GM18502 (cell line): Measurements from ENCODE around the gene MARCHF6.

Experiments
- ATAC-seq: cut with Tn5 transposase; IDR thresholded peaks from one replicate; pipeline ENCODE4 v1.9.1; 2021; ENCODE audit warnings: mild to moderate bottlenecking; ENCODE audit not compliant: unreplicated experiment, poor library complexity

Gene MARCHF6, protein sequence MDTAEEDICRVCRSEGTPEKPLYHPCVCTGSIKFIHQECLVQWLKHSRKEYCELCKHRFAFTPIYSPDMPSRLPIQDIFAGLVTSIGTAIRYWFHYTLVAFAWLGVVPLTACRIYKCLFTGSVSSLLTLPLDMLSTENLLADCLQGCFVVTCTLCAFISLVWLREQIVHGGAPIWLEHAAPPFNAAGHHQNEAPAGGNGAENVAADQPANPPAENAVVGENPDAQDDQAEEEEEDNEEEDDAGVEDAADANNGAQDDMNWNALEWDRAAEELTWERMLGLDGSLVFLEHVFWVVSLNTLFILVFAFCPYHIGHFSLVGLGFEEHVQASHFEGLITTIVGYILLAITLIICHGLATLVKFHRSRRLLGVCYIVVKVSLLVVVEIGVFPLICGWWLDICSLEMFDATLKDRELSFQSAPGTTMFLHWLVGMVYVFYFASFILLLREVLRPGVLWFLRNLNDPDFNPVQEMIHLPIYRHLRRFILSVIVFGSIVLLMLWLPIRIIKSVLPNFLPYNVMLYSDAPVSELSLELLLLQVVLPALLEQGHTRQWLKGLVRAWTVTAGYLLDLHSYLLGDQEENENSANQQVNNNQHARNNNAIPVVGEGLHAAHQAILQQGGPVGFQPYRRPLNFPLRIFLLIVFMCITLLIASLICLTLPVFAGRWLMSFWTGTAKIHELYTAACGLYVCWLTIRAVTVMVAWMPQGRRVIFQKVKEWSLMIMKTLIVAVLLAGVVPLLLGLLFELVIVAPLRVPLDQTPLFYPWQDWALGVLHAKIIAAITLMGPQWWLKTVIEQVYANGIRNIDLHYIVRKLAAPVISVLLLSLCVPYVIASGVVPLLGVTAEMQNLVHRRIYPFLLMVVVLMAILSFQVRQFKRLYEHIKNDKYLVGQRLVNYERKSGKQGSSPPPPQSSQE

DNA sequence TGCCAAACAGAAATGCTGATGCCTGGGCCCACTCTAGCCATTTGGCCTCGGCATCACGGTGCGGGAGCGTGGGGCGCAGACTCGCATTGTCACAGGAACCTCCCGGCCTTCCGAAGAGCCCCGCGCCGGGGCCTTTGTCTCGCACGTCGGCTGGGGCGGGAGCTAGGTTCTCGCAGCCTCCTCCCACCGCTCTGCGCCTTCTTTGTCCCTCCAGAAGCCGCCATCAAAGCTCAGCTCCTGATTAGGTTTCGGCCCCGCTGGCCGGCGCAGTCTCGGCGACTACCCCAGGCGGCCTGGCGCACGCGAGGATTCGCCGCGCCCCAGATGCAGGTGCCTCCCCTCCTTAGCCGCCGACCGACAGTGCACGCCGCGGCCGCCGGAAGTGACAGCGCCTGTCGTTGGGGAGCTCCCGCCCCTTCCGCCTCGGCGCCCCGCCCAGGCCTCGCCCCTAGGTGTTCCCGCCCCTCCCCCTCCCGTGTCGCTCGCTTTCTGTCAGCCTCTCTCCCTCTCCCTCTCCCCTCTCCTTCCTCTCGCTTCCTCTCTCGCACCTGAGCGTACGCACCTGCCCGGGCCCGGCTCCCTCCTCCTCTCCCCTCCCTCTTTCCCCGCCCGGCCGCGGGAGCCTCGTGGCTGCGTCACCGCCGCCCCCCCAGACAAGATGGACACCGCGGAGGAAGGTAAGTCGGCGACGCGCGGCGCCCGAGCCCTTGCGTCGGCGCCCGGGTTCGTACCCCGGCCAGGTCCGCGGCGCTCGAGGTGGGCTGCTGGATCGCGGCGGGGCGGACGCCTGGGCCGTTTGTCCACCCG, at the start of gene MARCHF6:
MARCHF6 (plus strand) TSS at position 455 of the 807 bp plus-strand sequence; CDS start at position 659, 204 bp downstream.
- peak; percentile 85 for ATAC-seq

DNA sequence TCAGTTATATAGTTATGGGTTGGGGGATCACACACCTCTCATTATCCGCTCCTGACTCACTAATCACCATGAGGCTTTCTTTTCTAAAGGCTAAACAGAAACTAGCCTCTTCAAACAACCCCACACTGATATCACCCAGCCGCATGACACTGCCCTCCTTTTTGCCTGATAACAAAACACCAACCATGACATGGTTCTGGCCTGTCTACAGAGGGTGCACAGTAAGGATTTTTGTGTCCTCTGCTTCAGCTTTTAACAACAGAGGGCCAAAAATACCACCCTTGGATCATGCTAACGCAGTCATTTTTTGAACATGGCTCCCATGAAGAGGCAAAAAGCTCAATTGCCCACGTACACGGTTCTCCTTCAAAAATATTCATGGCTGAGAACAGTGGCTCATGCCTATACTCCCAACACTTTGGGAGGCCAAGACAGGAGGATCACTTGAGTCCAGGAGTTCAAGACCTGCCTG, 49.8 kb upstream of the MARCHF6 start:
- ATAC-seq, result no peak

DNA sequence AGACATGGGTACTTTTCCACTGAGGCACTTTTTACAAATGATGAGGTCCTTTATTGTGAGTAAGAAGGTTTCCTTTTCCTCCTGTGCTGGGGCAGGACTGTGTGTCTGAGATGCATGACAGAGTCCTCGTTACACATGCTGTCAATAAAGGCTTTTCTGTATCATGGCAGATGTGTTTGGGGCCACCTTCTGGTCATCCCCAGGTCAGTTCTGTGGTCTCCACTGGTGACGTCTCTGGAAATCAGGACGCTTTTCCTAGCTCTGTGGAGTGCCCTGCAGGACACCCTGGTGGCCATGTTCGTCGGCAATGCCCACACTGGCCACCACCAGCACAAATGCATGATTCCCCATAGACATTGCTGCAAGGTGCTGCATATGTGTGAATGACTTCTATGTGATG, 48.6 kb upstream of the MARCHF6 start:
- no peak for ATAC-seq

DNA sequence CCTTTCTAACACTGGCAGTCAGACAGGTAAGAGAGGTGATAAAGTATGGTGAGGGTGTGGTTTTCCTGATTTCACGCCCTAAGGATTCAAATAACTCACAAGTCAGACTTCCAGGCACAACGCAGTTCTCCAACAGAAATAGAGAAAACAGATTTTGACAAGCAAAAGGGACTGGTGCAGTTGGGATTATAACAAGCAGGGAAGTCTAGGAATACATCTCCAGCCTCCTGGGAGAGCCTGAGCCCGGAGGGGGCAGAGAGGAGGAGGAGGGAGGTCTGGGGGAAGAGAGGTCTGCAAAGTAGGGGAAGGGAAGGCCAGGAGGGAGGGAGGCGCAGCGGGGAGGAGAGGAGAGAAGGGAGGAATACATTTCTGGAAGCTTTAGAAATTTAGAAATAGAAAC, 47.4 kb upstream of the MARCHF6 start:
- ATAC-seq, result no peak

DNA sequence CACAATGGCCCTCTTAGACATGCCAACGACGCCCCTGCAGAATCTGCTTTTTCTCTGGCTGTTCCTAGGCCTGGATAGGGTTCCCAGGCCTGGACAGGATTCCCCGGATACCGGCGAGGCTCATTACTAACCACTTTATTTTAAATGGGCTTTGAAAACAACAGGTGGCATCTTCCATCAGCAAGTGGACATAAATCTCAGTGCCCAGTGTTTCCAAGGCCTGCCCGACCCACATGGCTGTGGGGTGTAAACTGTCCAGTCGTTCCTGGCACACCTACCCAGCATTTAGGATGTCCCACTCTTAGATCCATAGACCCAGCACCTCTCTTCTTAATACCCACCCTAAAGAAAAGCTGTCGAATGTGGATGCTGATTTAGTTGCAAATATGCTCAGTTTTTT, 46.7 kb upstream of the MARCHF6 start:
- ATAC-seq, result no peak

DNA sequence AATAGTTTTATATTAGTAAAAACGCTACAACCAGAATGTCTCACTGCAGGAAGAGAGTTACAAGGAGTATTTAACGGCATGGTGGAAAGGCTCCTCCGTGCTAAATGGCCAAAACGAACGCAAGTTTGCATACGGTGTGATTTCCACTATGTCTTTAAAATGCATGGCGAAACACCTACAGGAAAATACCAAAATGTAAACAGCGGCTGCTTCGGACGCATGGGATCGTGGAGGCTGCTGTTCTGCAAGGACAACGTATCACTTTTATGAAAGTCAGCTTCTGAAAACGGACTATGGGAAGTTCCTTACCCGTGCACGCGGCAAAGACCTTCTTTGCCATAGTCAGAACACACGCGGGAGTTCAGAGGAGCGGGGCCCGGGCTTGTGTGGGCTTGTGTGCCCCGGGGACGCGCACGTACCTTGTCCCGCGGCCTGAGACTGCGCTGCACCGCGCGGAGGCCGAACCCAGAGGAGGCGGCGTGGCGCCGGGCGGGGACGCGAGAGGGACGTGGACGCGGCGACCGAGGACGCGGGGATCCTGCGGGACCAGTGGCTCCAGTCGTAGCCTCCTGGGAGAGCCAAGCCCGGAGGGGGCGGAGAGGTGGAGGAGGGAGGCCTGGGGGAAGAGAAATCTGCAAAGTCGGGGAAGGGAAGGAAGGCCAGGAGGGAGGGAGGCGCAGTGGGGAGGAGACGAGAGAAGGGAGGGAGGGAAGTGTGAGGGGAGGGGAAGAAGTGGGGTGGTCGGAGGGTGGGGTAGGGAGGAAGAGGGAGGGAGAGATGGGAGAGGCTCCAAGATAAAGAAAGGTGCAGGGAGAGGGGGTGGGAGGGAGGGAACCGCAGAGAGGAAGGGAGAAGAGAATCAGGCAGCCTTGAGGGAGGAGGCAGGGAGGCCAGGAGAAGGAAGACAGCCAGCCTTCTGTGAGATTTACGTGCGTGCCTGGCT, 46.0 kb upstream of the MARCHF6 start, which contains the start of gene CMBL:
CMBL (minus strand) TSS at position 697 of the 943 bp plus-strand sequence. CDS start 17,140 bp downstream, outside the sequence.
- ATAC-seq, result peak; percentile 81

DNA sequence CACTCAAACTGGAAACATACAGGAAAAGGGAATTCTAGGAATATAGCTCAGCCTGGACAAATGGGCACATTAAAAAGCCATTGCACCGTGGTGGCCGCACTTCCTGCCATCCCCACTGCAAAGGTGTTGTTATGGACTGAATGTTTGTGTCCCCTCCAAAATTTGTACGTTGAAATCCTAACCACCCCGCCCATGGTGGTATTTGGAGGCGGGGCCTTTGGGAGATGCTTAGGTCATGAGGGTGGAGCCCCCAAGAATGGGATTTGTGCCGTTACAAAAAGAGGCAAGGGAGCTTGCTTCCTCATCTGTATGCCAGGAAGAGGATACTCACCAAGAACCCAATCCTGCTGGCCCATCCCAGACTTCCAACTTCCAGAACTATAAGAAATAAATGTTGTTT, 44.7 kb upstream of the MARCHF6 start:
- no peak for ATAC-seq

DNA sequence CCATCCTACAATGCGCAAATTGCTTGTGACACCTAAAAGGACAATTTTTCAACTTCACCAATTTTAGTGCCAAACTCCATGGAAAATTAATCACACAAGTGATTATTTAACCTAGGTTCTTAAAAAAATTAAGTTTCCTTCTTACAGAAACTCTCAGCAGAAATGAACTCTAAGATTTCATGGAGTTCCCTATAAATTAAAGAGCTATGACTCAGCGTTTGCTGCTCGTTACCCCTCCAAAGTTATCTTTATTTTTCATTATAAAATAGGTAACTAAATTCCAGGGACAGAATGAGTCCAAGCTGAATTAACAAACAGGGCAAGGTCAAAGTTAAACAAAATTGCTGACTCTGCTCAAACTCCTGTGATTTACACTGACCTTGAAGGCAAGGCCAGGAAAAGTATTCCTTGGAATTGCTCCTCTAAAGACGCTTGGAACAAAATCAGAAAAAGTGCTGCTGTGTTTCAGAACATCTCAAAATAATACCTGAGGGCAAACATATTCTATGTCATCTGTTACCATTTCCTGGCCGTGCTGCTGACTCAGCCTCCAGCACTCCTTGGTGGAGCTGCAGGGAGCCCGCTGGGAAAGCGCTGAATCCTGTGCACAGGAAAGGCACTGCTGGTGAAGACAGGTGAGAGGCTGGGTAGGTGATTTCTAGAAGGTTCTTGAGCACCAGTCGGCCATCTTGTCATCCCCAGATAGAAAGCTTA, 43.3 kb upstream of the MARCHF6 start:
- ATAC-seq, result no peak

DNA sequence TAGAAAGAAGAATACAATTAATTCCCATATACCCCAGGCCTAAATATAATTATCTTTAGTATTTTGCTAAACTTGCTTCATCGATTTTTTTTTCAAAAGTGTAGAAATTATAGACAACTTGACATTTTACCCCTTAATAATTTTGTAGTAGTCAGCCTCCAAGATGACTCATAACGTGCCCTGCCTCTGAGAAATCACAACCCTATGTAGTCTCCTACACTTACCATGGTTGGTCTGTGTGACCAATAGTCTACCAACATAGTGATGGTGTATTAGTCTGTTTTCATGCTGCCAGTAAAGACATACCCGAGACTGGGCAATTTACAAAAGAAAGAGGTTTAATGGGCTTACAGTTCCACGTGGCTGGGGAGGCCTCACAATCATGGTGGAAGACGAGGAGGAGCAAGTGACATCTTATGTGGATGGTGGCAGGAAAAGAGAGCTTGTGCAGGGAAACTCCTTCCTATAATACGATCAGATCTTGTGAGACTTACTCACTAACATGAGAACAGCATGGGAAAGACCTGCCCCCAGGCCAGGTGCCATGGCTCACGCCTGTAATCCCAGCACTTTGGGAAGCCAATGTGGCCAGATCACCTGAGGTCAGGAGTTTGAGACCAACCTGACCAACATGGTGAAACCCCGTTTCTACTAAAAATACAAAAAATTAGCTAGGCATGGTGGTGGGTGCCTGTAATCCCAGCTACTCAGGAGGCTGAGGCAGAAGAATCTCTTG, 42.5 kb upstream of the MARCHF6 start:
- ATAC-seq, result peak; percentile 84

DNA sequence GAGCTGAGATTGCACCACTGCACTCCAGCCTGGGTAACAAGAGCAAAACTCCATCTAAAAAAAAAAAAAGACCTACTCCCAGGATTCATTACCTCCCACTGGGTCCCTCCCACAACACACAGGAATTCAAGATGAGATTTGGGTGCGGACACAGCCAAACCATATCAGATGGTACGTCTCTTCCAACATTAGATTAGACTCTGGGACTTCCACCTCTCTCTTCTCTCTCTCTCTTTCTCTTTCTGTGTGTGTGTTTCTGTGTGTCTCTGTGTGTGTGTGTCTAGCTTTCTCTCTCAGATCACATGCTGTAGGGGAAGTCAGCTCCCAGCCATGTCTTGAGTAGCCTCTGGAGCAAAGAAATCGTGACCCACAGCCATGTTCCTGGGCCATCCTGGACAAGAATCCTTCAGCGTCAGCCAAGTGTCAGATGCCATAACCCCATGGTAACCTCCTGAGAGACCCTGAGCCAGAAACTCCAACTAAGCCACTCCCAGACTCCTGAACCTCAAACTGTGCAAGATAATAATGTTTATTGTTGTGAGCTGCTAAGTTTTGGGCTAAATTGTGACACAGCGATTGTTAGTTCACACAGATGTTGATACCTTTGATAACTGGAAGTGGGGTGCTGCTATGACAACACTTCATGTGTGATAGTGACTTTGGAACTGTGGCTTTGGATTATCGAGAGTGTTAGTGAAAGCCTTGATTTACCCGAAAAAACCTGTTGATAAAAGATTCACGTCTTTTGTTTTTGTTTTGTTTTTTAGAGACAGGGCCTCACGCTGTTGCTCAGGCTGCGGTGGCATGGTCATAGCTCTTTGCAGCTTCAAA, 41.7 kb upstream of the MARCHF6 start:
- ATAC-seq, result no peak

DNA sequence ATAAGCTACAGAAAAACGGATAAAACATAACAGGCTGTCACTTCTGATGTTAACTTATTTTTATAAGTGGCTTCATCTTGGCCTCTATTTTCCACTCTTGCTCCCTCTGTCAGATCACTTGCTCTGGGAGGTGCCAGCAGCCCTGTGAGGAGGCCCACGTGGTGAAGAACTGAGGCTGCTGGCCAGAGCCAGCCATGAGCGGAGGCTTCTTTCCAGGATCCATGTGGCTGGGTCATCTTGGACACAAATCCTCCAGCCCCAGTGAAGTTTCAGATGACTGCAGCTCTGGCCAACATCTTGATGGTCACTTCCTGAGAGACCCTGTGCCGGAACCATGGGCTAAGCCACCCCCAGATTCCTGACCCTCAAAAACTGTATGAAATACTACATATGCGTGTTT, 38.3 kb upstream of the MARCHF6 start:
- ATAC-seq, result no peak

DNA sequence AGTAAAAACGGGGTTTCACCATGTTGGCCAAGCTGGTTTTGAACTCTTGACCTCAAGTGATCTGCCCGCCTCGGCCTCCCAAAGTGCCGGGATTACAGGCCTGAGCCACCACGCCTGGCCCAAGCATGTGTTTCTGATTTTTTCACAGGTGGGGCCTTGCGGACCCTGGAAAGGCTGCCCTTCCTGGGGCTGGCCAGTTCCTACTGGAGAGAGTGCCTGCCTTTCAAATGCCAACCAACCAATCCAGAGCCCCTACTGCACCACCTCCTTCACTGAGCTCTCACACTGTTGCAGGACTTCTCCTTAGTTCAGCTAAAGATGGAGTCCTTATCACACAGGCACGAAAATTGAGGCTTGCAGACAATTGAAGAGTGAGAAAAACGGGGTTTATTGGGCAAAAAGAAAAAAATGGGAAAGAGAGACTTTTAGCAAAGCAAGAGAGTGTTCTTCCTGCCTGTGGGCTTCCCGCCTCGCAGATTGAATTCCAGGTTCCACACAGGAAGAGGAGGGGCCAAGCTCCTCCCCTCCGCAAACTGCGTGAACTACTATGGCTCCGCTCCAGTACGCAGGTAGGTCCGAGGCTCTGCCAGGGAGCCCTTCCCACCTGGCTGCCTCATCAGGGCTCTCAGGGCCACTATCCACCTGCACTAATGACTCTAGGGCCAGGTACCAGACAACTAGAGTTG, 37.5 kb upstream of the MARCHF6 start:
- no peak for ATAC-seq

DNA sequence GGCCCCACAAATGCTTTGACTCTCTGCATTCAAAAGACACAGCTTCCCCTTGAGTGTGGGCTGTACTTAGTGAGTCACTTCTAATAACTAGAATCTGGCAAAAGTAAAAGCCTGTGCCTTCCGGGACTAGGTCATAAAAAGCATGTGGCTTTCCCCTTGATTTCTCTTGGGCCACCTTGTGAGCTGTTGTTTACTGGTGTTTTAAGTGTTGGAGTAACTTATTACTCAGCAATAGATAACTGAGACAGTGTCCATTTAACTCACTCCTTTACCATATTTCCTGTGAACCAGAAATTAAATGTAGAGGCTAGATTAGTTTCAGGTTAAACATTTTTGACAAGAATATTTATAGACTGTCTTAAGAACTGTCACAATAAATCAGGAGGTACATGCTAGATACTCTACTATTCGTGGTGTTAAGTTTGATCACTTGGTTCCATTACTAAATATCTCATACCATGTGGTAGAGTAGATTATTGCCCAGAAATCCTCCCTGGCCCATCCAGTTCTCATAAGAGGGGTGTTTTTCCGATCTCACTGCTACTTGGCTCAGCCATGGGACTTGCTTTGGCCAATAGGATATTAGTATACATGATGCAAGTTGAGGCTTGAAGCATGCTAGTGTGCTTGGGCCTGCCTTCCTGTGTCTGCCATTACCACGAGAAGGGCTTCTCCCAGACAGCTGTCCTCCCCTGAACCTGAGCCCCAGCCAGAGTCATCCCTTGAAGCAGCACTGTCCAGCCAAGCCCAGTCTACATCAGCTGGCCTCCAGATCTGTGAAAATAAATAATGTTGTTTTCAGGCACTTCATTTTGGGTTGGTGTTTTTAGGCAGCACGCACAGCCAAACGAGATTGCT, 35.4 kb upstream of the MARCHF6 start:
- peak; percentile 71 for ATAC-seq

DNA sequence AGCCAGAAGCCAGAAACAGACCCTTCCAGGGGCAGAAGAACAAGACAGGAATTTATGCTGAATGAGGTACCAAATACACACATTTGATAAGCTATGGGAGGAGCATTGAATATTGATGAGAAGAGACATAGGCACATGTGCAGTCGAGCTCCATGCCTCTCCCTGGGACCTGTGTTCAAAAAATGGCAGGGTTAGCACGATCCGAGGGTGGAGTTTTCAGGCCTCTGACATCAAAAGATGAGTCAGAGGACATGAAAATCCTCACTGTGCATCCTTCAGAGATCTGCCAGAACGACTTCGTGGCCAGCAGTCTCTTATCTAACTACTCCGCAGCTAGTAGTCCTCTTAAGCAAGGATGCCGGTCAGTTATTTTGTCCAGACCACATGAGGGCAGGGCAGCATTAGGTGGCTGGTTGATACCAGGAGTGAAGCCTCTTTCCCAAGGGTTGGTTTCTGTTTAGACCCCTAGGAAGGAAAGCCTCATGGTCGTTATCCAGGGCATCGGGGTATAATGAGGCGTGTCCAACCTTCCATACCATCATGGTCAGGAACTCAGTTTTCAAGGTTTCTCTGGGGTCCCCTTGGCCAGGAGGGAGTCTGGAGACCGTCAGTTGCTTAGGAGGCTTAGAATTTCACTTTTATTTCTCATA, 34.2 kb upstream of the MARCHF6 start:
- ATAC-seq, result no peak

DNA sequence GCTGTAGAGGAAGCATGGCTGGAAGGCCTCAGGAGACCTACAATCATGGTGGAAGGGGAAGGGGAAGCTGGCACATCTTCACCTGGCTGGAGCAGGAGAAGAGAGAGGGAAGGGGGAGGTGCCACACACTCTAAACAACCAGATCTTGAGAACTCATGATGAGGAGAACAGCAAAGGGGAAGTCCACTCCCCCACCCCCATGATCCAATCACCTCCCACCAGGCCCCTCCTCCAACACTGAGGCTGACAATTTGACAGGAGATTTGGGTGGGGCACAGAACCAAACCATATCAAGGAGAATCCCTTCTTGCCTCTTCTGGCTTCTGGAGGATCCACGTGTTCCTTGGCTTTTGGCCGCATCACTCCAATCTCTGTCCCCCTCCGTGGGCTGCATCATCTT, 32.7 kb upstream of the MARCHF6 start:
- no peak for ATAC-seq
